ENCODE results near the gene SPARC. TPM values are rescaled to one million over a fixed set of nuclear protein-coding genes. Genes with fewer than 3 reads are reported as not detected.
A peak's percentile ranks its signal among the peaks of the same experiment; 100 is the strongest.

The SPARC gene
- total and polyA plus RNA-seq, 10 donors: 76.5 to 963 (median 440) TPM

DNA sequence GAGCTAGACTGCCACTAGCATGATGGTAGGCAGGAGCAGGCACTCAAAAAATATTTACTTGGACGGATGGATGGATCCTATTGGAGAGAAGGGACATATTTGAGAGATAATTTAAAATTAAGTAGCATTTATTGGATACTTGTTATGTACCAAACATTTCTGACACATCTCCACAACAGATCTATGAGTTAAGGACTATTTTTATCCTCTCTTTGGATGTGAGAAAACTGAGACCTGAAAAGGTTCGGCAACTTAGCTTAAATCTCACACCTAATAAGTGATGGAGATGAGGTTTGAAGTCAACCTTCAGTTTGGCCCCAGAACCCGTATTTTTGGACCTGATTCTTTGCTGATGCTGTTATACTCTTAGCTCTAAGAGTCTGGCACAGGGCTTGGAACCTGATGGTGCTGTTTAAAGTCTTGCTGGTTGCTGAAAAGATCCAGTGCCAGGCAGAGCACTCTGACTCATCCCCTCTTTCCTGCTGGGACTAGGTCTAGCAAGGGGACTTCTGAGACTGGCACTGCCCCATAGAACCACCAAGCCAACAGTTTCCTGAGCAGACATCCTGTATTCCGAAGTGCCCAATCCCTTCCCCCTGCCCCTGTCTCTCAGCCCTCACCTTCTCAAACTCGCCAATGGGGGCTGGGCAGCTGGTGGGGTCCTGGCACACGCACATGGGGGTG lies 15.6 kb downstream of the SPARC start:
- no peak for DNase-seq
- 51 to 63% (median 51%) methylated on average over 6 of the region's 6 CpGs for WGBS, 5 donors

DNA sequence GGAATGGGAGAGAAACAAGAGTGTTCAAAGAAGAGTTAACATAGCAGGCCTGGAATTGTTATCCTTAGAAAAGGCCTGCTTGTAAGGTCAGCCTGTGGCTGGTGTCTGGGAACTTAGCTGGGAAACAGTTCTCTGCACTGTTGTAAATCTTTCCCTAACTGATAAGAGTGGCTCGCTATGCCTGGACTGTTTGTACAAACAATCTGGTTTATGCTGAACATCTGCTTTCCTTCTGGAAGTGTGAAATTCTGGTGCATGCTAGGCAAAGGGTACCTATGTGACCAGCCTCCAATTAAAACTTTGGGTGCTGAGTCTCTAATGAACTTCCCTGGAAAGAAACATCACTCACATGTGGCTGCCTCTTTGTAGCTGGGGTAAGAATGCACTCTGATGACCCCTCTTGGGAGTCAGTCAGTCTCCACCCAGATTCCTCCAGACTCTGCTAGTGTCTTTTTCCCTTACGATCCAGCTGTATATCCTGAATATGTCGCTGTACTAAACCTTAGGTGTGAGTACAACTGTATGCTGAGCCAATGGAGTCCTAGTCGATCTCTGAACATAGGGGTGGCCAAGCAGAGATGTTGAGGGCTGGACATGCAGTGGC lies 16.5 kb downstream of the SPARC start:
- Histone ChIP-seq H3K36me3 (peaks cover 0 to 92% (median 21%) of the 10 kb centered on the region in 6 donors), H3K27ac (peak overlapping the region in 6 of 8 donors; percentile 7 to 89 (median 75)), H3K4me1 (peaks cover 10 to 86% (median 48%) of the 10 kb centered on the region in 6 donors), H3K9me3 (no peaks in the 10 kb centered on the region), H3K4me3 (no peak overlapping the region), H3K27me3 (replicated peaks in 1 of 7) (no peaks in the 10 kb centered on the region)
- no peak for TF ChIP-seq POLR2A (IDR thresholded peaks at IDR 0.05)
- TF ChIP-seq POLR2AphosphoS5 (IDR thresholded peaks at IDR 0.05): no peak
- TF ChIP-seq, protein P1, sequence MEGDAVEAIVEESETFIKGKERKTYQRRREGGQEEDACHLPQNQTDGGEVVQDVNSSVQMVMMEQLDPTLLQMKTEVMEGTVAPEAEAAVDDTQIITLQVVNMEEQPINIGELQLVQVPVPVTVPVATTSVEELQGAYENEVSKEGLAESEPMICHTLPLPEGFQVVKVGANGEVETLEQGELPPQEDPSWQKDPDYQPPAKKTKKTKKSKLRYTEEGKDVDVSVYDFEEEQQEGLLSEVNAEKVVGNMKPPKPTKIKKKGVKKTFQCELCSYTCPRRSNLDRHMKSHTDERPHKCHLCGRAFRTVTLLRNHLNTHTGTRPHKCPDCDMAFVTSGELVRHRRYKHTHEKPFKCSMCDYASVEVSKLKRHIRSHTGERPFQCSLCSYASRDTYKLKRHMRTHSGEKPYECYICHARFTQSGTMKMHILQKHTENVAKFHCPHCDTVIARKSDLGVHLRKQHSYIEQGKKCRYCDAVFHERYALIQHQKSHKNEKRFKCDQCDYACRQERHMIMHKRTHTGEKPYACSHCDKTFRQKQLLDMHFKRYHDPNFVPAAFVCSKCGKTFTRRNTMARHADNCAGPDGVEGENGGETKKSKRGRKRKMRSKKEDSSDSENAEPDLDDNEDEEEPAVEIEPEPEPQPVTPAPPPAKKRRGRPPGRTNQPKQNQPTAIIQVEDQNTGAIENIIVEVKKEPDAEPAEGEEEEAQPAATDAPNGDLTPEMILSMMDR (IDR thresholded peaks at IDR 0.05 in 8 of 11, conservative IDR thresholded peaks at IDR 0.05 in 3 of 11): no peak
- intact Hi-C loops (cut with DNase I; ENCODE audit: low total_unique reads): no loop called here
- WGBS, 5 donors: 52 to 90% (median 82%) methylated on average over 4 of the region's 4 CpGs
- DNase-seq: no peak

More for the DNA sequence above, 15.6 kb downstream of the SPARC start:
- peaks cover 0 to 85% (median 14%) of the 10 kb centered on the region in 6 donors for H3K36me3 ChIP-seq
- no peak overlapping the region for H3K4me3 ChIP-seq
- peaks cover 8 to 86% (median 50%) of the 10 kb centered on the region in 6 donors for H3K4me1 ChIP-seq
- no peaks in the 10 kb centered on the region for H3K27me3 ChIP-seq (replicated peaks in 1 of 7)
- no peaks in the 10 kb centered on the region for H3K9me3 ChIP-seq
- peak overlapping the region; percentile 36 to 89 (median 74) for H3K27ac ChIP-seq
- intact Hi-C loops (cut with DNase I; ENCODE audit: low total_unique reads): no loop called here
- TF ChIP-seq POLR2AphosphoS5 (IDR thresholded peaks at IDR 0.05) (peak; percentile 20 to 32 (median 28)), POLR2A (IDR thresholded peaks at IDR 0.05) (no peak)

DNA sequence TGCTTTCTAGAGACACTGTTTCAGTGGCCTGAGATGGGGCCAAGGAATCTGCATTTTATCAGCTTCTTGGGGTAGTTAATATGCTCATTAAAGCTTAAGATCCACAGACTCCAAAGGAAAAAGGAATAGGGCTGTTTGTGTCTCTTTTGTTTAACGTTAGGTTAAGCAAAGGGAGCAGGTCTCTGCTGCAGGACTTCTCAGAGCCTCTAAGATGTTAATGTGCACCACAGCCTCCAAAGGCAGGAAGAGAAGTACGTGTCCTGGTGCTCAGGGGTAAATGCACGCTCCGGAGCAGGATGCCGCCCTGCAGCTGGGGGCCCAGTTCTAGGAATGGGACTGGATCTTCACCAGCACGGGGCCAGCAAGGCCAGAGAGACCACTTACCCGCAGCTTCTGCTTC lies 19.6 kb downstream of the SPARC start:
- Histone ChIP-seq H3K27ac (peak overlapping the region in 5 of 8 donors; percentile 19 to 75 (median 43)), H3K4me1 (peaks cover 27 to 87% (median 55%) of the 10 kb centered on the region in 6 donors), H3K4me3 (no peak overlapping the region), H3K36me3 (peaks cover 0 to 89% (median 22%) of the 10 kb centered on the region in 6 donors), H3K9me3 (no peaks in the 10 kb centered on the region), H3K27me3 (replicated peaks in 1 of 7) (no peaks in the 10 kb centered on the region)
- 73 to 86% (median 85%) methylated on average over 6 to 7 of the region's 7 CpGs for WGBS, 5 donors
- intact Hi-C loops (cut with DNase I; ENCODE audit: low total_unique reads): no loop called here
- no peak for DNase-seq
- TF ChIP-seq POLR2A (IDR thresholded peaks at IDR 0.05) (no peak), POLR2AphosphoS5 (IDR thresholded peaks at IDR 0.05) (no peak)
- TF ChIP-seq, protein P1 (IDR thresholded peaks at IDR 0.05 in 8 of 11, conservative IDR thresholded peaks at IDR 0.05 in 3 of 11): no peak

DNA sequence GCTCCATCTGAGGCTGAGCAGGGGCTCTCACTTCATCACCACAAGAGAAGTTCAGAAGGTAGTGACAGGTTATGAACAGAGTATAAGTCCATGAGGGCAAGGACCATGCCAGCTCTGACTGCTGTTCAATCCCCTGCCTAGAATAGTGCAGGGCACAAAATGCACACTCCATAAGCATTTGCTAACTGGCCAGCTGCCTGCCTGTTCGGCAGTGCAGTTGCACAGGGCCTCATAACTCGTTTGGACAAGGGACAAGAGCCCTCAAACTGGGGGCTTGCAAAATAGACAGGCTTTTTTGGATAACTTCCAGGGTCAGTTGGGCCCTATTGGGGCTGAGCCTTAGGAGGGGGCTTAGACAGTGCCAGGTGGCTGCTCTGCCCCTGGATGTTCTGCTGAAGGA lies 21.1 kb downstream of the SPARC start:
- intact Hi-C loops (cut with DNase I; ENCODE audit: low total_unique reads): no loop called here
- peaks cover 0 to 85% (median 22%) of the 10 kb centered on the region in 6 donors for H3K36me3 ChIP-seq
- peaks cover 27 to 81% (median 53%) of the 10 kb centered on the region in 6 donors for H3K4me1 ChIP-seq
- no peak for DNase-seq
- H3K9me3 ChIP-seq: no peaks in the 10 kb centered on the region
- H3K4me3 ChIP-seq: no peak overlapping the region
- H3K27me3 ChIP-seq (replicated peaks in 1 of 7): no peaks in the 10 kb centered on the region
- 14 to 52% (median 29%) methylated on average over 2 of the region's 2 CpGs for WGBS, 5 donors
- TF ChIP-seq, protein P1 (IDR thresholded peaks at IDR 0.05 in 8 of 11, conservative IDR thresholded peaks at IDR 0.05 in 3 of 11): no peak
- no peak for TF ChIP-seq POLR2AphosphoS5 (IDR thresholded peaks at IDR 0.05)
- TF ChIP-seq POLR2A (IDR thresholded peaks at IDR 0.05): no peak
- H3K27ac ChIP-seq: peak overlapping the region in 6 of 8 donors; percentile 43 to 76 (median 72)

Data from spleen (tissue), 11 donors.